Endometrial microvascular endothelial cells (primary cell): ENCODE results near the gene TM4SF1. TPM values are rescaled to one million over a fixed set of nuclear protein-coding genes. Genes with fewer than 3 reads are reported as not detected.

Experiments
- in situ Hi-C: cut with HindIII; loops from 2 replicates; pipeline ENCODE4 v1.10.0; 2017; ENCODE audit warnings: low sequenced_read_pairs, low pct_unique_long_range_greater_than_20kb; ENCODE audit errors: inconsistent ontology term
- total RNA-seq: library from RNA; depleted of rRNA; stranded (reverse); fragments of >200 nt; gene quantifications from one replicate; pipeline ENCODE4 v1.2.3, GENCODE V29; 2015; ENCODE audit errors: inconsistent ontology term

The TM4SF1 gene
- total RNA-seq, 1 donor from 2014 or later: 539 TPM

DNA sequence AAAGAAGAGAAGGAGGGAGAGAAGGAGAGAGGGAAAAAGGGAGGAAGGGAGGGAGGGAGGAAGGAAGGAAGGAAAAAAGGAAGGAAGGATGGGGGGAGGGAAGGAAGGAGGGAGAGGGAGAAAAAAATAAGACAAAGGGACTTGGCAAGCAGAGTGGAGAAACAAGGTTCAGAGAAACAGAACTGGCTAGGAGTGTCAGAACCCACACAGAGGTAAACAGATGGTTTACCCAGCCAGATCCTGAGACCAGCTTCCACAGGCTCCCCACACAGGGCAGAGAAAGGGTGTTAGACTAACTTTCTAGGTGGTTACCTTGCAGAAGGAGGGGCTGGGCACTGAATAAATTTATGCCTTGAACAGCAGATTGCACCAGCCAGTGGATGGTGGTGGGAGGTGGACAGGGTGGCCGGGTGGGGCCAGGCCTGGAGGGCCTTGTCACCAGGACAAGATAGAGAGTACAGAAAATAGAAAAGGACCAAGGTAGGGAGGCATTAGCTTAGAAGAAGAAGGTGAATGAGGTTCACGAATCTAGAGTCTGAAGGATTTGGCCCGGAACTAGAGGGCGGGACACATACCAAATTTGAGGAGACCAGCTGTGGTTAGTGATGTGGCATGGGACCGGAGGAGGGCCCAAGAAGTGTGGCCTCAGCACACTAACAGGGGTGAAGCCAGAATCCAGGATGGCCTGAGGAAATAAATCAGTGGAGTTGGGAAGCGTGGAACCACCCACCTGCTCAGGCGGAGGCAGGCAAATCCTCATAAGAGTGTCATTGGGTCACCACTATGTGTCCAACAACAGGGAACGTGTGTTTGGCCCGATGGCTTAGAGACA, 1.2 kb upstream of the TM4SF1 start:
- in situ Hi-C loops: no loop called here

DNA sequence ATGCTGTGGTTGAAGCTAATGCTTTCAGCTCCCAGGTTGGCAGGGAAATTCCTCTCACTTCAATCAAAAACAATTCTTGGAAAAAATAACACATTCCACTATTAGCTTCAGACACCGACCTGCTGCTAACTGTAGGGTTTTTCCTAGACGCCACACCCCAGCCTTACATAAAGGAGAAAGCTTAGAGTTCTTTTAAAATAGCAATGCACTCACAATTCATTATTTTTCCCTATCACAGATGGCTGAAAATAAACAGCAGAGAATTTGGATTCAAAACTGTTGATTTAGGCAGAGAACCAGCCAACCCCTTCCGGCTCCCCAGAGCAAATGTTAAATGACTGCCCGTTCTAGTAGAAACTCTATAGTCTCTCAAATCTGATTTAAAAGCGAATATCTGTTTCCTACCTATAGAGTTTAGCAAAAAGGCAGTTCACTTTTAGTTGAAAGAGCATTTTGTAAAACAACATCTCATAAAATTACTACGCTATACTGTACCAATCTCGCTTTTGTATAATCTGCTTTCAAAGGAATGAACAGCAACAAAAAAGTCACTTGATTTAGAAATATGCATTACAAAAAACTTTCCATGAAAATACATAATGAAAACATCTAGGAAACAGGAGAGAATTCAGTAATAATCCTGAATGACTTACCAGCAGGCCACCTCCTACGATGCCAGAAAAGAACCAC, 586 bp downstream of the TM4SF1 start:
- in situ Hi-C loops: no loop called here

DNA sequence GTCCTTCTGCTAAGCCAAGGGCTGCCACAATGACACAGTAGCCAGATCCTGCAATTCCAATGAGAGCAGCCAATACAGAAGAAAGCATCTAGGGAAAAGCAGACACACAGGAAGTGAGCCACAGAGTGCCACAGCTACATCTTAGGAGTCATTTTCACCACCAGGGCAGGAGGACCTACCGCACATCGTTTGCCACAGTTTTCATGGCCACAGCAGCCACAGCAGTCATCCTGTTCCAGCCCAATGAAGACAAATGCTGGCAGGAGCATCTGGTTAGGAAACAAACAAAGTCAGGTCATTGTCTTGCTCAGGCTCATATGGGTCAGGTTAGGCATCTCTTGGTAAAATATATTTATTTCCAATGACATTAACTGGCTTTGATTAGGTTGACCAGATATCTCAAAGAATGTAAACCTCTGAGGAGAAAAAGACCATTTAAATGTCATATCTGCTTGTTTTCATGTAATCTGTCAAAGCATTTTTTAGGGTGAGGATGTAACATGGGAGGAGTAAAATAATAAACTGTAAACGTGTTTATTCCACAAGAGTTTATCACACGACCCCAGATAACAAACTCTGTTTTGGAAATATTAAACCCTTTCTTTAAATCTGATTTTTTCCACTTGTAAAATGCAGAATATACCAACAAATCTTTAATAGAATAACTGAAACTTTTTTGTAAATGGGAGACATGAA, 1.8 kb downstream of the TM4SF1 start:
- in situ Hi-C loops: no loop called here

DNA sequence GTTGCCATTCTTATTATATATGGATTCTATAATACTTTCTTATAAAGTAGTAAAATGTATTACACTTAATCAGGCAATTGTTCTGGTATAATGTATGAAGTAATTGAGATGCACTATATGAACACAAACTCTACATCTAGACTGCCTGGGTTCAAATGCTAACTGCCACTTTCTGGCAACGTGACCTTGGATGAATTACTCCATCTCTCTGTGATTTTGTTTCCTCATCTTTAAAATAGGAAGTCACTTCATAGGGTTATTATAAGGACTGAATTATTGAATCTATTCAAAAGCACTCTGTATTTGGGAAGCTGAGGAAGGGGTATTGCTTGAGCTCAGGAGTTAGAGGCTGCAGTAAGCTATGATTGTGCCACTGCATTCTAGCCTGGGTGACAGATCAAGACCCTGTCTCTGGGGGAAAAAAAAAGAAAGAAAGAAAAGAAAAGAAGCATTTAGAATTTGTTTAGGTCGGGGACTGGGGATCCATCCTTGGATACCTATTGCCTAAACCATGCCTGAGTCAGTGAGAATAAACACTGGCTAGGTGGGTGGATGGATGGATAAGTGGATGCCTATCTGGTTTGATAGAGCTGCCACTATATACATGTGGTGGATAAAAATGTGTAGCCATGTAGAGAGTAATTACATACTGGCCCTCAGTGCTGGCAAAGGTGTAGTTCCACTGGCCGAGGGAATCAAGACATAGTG, 2.5 kb downstream of the TM4SF1 start:
- in situ Hi-C loops: no loop called here

DNA sequence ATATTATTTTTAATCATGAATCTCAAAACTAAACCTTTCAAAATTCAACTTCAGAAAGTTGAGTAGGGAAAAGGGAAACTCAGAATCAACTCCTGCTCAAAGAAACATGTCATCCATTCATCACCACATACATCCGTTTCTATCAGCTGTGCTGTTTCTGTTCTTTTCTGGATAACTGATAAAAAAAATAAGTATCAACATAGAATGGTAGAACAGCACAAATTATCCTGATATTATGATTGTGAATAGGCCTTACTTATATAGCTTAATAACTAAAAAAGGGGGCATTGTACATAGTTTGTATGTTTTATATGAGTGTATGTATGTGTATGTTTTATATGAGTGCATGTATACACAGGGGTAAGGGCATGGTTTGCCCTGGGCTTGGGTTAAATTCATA, 3.1 kb downstream of the TM4SF1 start:
- in situ Hi-C loops: no loop called here

DNA sequence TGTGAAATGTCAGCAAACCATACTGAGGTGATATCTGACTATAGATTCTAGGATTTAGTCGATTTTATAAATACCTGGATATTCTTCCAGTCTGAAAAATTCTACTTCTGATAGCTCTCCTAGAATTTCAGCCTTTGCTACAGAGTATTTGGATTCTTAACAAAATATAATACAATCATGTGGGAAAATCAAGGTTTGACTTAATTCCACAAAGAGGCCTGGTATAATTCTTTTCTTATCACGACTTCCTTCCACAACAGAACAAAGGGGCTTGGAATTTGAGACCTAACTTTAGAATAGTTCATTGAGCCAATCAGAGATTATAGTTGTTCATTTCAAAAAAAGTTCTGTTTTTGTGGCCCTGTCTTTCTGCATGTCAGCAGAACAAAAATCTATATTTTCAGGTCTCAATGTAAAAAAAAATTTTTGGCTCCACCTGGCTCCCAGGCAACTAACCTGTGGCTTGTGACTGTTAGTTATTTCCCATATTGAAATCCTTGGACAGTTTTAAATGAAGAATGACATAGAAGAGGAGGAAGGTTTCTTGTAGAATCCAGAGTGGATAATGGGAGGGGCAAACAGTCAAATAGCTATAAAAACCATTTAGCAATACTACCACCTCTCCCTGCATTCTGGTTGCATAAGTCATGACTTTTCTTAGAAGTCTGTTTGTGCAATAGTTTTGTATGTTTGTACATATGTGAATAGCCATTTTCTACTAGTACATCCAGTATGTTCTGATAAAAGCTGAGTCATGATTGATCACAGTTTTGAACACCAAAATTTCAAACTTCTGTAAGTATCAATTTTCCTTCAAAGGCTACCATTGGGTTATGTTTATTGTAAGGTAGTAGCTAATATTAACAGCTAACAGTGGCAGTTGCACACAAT, 4.0 kb downstream of the TM4SF1 start:
- in situ Hi-C loops: no loop called here

DNA sequence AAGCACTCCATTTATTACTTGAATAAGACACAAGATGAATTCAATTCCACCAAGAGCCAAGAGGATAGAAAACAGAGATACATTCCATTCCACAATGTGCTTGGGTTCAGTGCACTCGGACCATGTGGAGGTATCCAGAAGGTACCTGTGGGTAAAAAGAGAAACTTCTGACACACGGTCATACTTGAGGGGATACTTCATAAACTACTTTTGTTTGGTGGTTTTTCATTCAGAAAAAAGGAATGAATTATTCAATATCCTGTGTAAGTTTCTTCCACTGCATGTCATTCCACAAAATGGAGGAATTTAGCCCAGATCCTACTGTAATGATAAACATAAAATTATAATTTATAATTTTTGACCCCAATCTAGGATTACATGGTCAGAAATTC, 5.7 kb downstream of the TM4SF1 start:
- in situ Hi-C loops: no loop called here

DNA sequence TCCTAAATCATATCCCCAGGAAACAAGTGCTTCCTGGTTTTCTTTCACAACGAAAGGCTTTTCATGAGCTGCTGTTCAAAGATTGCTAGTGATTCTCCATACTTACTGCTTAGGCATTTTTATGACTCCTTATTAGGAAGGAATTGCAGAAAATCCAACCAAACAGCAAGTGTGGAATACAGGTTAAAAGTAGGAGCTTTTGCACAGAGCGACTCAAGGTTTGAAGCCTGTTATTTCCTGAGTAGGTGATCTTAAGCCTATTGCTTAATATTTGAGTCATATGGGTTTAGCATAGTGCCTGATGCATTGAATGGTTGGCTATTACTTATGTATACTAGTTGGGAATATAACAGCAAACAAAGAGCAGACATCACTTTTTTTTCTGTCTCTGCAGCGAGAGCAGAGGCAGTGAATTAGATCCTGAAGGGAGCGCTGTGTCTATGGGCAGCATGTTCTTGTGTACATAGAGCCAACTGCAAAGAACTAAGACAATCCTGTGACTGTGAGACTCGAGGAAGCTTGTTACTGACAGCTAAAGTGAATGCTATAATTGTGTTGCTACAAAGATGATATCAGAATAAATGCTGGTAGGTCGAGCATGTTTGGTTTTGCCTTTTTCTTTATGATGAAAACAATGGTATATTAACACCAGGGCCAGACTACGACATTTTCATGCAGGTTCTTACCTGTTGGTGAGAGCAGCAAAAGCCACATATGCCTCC, 6.3 kb downstream of the TM4SF1 start:
- in situ Hi-C loops: no loop called here

DNA sequence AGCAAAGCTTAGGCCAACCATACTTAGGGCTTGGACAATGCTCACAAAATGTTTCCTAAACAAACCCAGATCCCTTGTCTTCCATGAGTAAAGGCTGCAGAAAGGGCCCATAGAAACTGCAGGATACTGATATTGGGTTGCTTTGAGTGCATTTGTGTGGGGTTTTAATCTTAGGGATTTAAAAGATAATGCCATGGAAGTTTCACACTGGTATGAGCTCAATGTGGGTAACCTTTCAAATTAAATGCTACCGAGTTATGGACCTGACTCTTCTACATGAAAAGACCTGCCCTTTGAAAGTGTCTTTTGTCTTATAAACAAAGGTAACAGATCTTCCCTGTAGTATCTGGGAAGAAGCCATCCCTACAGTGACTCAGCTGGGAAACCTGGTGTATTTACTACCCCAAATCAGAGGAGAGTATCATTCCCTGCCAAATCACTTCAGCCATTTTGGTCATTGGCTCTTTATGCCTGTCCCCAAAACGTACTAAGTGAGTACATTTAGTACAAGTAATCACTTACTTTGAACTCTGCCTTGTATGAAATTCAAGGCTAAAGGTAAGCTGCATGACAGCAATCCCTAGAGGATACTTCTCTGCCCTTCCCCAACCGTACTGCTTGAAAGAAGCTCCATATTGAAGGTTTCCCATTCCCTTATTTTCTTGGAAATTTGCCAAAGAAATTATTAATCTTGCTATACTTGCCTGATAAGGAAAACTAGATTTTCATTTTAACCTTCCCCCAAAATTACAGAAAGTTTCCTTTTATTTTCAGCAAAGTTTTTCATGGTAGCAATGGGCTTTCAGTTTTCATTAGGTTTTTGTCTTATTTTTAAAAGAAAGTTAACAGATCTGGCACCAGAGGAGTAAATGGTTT, 7.2 kb downstream of the TM4SF1 start:
- in situ Hi-C loops: no loop called here

DNA sequence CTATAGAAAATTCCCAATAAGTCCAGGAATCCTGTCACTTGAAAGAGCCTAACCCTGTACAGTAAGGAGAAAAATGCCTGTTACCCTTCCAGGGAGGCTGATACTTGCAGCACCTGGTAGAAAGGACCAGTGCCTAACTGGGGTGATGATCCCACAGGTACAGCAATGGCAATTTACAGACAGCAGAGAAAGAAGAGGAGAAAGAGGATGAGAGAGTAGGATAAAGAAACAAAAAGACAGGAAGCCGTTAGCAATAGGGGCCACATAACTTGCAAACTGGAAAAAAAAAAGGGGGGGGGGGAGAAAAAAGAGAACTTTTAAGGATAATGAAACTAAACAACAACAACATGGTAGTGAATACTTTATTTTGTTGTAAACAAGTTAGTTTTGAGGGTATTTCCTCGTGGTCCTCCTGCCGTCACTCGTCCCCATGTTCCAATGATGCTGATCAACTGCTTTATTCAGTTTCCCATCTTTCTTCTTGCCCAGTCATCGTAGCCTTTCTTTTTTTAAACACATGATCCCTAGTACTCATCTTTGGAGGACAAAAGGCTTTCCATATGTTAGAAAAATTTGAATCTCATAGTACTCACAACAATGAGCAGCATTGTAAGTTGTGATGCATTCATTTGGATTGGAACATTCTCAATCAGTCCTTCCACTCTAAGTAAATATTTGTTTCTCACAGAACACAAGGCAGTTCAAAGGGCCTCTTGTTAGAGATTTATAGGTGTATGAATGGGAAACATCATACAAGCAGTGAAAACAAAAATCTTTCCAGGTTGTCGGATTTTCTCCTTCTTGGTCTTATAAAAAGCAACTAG, 8.6 kb downstream of the TM4SF1 start:
- in situ Hi-C loops: no loop called here

DNA sequence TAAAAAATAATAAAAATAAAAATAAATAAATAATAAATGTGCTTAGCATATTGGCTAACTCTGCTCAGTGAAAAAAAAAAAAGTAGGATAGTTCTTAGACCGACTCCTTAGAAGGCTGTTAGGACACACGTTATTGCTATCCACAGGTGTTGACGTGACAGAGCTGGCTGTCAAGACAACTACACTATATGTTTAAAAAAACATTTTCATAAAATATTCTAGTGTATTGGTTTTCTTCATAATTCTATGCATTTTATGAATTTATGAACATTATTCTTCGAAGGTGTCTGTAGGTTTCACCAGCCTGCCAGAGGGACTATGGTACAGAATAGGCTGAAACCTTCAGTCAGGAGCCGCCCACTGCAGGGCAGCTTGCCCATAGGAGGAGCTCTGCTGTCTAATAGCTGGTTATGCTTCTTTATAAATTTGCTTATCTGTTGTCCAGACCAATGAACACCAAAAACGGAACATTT, 9.2 kb downstream of the TM4SF1 start:
- in situ Hi-C loops: no loop called here

DNA sequence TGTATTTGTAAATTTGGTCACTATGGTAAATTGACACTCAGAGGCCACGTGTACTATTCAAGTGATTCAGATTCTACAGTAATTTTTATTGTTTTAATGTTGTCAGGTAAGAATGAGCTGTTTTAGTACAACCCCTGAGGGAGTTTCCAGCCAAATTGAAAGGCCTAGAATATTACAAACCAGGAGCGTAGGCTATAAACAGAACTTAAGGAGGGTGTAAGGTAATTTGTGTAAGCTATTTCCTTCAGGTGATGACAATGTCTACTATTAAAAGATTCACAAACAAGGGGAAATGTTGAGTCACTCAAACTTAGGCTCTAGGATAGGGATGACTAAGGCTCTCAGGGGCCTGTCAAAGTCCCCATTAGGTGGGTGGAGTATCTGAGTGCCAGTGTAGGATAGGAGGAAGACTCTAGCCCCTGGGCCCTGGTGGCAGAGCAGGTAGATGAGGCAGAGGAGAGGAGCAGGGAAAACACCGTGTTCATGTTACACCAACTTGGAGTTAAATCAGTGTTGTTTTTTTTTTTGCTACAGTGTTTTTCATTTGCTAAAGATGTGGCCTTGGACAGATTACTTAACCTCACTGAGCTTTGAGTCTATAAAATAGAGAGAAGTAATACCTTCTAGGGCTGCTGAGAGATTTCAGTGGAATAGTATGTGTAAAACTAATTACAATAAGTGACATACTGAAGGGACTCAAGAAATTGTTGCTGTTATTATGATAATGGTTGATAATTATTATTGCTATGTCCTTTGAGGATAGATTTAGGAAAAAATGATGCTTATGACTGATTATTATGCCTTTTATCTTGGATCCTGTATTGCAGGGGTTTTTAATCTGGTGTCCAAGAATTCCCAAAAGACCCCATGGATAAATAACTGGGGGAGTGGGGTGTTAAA, 10.3 kb downstream of the TM4SF1 start:
- in situ Hi-C loops: no loop called here

DNA sequence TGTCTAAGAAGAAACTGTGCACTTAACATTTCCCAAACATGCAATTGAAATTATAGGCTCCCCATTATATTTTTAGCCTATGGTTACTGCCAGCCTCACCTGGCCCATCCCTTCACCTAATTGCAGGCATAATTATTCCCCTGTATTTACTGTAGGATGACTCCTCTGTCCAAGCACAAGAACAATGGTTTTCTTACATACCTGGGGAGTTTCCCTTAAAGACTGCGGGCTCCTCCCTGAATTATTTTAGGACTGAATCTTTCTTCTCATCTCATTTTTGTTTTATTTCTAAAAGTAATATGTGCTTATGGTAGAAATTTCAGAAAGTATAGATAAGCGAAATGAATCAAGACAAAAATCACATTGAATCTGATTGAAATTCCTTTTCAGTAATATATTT, 11.4 kb downstream of the TM4SF1 start:
- in situ Hi-C loops: no loop called here

DNA sequence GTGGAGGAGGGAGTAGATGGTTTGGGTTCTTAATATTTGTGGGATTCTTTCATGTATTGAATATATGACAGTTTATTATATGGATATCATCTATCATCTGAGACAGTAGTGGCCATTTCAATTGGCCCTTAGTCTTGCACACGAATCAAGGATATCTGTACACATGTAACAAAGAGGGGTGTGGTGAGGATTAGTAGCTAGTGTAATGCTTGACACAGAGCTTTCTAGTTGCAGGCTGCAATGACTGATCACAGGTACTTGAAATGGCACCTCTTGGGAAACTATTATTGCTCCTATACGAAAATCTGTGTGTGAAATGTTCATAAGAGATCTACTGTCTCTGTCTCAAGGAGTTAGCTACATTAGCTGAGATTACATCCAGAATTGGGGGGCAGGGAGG, 12.8 kb downstream of the TM4SF1 start:
- in situ Hi-C loops: no loop called here

DNA sequence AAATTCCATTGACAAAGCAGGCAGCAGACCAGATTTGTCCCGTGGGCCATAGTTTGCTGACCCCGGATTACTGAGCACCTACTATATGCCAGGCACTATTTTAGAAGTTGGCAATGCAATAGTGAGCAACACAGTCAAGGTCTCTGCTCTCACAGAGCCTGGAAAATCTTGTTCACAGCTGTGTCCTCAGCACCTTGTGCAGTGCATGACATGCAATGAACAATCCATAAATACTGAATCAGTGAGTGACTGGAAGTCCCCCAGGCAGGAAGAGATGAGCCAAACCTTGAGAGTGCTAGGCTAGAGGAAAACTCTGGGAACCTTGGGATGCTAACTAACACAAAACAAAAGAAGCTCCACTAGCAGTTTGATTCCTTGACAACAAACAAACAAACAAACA, 14.4 kb downstream of the TM4SF1 start:
- in situ Hi-C loops: no loop called here
